Ishikawa (cell line): ENCODE measurements around the gene KICS2.

Source experiments
- EGR1 ChIP-seq: IDR thresholded peaks from 2 replicates; pipeline ENCODE4 v1.6.1; 2012
- YY1 ChIP-seq: IDR thresholded peaks from 2 replicates; pipeline ENCODE4 v1.6.1; 2012; ENCODE audit warnings: low read depth

DNA sequence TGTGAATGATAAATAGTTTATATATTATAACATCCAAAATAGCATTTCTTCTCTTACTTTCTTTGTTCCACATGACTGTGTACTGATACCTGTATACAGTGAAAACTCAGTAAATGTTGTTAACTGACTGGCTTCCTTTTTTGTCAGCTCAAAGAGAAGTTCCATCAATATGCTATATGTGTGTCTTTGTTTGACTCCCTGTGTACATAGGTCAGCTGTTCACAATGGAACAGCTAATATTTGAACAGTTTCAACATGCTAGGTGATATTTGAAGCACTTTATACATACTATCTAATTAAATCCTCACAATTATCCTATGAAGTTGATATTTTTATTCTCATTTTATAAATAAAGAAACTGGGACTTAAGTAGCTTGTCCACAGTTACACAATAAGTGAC, 15.3 kb upstream of the KICS2 start:
- no peak for TF ChIP-seq YY1
- no peak for TF ChIP-seq EGR1
